Stimulated activated CD4-positive, alpha-beta T cell treated with anti-CD3 and anti-CD28 coated beads, Interleukin-12 subunit alpha, Interleukin-12 subunit beta, amount 100 ng/mL, for 48 hours (primary cell): ENCODE measurements around the gene UBE2Z.
"Not testable (repeated sequence)": the region's sequence is repeated elsewhere in the genome, so short reads cannot be mapped to it uniquely, and the experiment has no call there.

ENCODE experiments used
- DNase-seq, 3 donors: peaks; one replicate each; pipeline ENCODE4 v3.0.0-alpha.2; 2020; ENCODE audit warnings: low read depth in 2 of 3, low spot score in 1 of 3

UBE2Z gene

DNA sequence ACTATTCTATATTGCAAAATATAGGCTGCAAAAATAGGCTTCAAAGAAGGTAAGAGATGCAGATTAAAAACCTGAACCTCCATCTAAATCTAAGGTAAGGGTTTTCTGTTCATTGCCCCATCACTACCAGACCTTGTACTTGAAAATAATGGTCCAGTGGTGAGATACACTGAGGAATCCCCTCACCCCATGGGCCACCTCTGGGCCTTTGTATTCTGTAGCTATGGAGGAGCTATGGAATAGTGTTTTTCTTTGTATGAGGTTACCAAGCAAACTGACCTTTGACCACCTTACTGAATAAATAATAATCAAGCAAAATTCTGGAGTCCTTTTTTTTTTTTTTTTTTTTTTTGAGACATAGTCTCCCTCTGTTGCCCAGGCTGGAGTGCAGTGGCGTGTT lies 4.8 kb upstream of the UBE2Z start:
- no peak for DNase-seq

GRCh38 chr17:48904428-48904827 lies 3.8 kb upstream of the UBE2Z start:
- no peak for DNase-seq

GRCh38 chr17:48905987-48906515 lies 2.2 kb upstream of the UBE2Z start:
- no peak for DNase-seq

DNA sequence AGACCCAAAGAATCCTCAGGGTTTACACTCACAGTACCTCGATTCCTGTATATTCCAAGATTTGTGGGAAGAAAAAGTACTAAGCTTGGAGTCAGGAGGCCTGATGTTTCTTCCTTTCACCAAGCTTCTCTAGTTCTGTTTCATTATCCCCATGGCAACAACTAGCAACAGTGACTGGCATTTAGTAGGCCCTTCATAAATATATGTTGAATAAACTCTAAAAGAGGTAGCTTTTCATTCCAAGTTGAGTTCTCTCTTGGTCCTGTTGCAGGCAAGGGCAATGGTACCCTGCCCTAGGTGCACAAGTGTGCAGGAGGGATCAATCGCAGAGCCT lies 527 bp upstream of the UBE2Z start:
- DNase-seq: peak in 1 of 3 donors; percentile 13

GRCh38 chr17:48908853-48909394 lies 717 bp downstream of the UBE2Z start:
- peak; percentile 80 to 87 (median 86) for DNase-seq

GRCh38 chr17:48909783-48910182 lies 1.6 kb downstream of the UBE2Z start:
- no peak for DNase-seq

DNA sequence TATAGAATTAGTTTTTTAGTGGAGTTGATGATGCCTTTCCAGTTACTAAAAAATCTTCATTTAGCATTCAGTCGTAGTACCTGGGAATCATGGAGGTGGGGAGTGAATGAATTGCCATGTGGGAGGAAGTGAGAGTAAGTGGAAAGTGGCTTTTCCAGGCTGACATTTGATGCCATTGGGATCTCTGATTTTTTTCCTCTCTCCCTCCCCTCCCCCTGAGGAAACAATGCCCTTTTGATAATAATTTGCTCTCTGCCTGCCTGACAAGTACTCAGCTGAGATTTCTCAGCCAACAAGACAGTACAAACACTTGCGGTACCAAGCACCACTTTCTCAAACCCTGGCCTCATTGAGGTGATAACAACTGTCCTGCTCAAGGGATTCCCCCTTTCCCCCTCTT lies 2.2 kb downstream of the UBE2Z start:
- DNase-seq: no peak

DNA sequence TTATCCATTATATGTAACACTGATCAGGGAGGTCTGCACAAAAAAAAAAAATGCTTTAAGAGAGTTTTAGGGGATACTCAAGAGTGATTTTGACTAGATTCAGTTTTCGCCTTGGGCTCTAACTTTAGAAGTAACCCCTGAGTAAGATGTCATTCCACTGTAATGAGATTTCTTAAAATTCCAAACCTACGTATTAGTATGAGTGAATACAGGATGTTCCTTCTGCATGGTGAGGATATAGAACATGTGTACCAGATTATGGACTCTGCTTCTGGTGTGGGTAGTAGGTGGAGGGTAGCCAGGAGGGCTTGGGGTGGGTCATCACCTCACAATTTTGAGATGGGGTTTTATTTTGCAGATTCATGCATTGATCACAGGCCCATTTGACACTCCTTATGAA lies 4.3 kb downstream of the UBE2Z start:
- DNase-seq: no peak

DNA sequence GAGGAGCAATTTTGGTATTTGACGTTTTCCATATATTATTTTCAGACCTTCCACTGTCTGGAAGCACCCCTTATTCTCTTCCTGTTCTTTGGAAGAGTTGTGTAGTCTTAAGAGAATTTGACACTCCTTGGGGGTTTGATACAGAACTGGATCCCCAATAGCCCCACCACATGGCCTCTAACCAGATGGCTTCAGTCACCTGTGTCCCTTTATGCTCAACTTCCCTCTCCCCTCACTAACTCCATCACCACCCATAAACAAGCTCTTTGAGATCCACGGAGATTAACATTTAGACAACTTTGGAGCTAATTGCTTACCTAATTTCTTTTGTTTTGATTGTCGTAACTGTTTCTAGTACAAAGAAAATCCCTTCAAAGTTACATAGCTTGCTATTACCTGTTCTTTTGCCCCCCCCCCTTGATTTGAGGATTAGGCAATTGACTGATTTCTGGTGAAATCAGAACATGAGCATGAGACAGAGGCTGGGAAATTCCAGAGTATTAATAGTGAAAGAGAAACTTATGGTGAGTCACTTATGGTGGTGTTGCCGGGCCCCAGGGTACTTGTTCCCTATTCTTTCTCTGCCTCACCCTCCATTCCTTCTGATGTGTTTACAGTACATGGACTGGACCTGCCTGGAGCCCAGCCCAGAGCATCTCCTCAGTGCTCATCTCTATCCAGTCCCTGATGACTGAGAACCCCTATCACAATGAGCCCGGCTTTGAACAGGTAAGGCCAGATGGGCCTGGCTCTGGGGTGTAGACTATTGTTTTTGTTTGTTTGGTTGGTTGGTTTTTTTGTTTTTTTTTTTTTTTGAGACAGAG lies 7.5 kb downstream of the UBE2Z start:
- peak in 2 of 3 donors; percentile 46 to 72 for DNase-seq

DNA sequence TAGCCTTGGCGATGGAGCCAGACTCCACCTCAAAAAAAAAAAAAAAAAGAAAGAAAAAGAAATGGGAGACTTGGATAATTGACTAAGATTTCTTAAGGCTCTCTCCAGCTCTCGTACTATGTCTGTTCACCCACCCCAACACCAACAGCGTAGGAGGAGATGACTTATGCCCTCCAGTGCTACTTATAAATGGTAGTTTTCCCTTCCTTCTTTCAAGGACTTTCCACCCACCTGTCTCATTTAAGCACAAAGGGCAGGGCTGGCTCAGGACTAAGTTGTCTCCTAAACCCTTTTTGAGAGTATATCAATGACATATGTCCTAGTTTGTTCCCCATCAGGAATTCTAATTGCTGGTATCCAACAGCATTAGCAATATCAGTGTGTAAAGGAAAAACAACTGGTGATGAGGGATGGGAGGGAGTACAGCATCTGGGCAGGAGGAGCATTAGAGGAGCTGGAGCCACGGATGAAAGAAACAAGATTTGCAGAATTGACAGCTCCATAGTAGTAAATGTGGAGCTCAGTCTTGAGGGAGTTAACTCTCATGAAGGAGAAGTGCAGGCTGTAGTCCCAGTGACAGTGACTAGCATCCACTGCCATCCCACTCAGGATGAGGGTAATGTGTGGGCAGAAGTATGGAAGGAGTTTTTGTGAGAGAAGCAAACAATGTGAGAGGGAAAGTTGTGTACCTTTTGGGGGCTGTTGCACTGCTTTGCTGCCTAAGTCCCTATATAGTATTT lies 17.2 kb downstream of the UBE2Z start:
- no peak for DNase-seq

GRCh38 chr17:48925991-48926342 lies 17.8 kb downstream of the UBE2Z start:
- no peak for DNase-seq

DNA sequence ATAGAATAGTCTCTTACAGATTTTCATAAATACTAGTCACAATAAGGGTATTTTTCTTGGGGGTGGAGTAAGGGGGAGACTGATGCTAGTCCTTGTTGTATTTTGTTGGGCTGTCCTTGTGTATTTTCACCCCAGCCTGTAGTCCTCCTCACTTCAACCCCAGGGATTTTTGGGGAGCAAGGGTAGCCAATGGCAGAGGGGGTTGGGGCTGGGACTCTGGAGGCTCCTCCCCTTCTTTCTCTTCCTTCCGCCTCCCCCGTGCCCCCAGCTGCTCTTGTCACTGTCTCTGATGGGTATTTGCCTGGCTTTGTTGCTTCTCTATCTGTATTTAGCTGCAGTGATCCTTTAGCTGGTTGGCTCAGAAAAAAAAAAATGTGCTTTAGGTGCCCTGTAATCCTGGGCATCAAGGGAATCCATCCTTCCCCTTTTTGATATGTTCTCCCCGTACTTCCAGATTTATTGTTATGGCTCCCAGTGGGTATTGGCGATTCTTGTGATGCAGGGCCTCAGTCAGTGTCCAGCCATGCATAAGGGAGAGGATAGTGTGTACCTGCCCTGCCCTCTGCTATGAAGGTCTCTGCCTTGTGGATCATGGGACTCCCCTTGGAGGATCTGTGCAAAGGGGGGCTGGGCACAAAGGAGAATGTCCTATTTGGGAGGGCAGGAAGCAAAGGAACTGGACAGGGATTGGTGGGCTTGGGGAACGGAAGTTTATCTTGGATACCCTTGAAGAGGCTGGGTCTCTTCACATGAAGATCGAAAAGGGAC lies 20.0 kb downstream of the UBE2Z start:
- DNase-seq: no peak

DNA sequence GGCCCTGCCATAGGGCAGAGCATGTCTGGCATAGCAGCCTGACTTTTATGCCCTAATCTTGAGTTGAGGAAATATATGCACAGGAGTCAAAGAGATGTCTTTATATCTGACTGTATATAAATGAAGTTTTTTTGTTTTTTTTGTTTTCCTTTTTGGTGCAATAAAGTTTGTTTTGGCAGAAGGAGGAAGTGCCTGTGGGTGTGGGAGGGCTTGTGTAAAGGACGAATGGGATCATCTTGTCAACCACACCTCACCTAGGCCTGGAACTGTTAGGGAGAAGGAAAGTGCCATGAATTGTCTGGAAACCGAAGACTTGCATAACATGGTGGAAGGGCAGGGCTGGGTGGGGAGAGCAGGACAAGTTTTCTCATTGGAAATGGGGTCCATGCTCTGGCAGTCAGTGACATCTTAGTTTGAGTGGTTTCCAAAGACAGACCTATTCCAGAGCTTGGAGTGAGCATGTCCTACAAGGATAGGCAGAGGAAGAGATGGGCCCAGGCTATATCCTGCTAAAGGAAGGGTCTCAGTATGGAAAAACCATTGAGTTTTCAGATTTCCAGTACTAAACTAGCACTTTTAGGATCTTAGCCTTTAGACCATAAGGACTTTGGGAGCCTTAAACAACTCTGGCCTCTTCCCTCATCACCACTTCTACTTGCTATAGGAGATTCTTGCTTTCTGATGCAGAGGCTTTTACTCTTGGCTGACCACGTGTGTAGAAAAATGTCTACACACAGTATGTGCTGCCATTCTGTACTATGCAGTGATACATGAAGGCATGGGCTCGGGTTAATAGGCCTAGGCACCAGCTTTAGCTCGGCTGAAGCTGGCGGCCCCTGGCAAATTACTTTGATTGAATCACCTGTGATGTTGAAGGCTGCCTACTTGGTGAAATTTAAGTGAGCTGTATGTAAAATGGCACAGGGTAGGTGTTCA lies 20.9 kb downstream of the UBE2Z start:
- DNase-seq: no peak

GRCh38 chr17:48929812-48930165 lies 21.6 kb downstream of the UBE2Z start:
- DNase-seq: no peak

GRCh38 chr17:48930435-48930873 lies 22.2 kb downstream of the UBE2Z start:
- DNase-seq: no peak

GRCh38 chr17:48933035-48933434 lies 24.8 kb downstream of the UBE2Z start:
- DNase-seq: no peak

DNA sequence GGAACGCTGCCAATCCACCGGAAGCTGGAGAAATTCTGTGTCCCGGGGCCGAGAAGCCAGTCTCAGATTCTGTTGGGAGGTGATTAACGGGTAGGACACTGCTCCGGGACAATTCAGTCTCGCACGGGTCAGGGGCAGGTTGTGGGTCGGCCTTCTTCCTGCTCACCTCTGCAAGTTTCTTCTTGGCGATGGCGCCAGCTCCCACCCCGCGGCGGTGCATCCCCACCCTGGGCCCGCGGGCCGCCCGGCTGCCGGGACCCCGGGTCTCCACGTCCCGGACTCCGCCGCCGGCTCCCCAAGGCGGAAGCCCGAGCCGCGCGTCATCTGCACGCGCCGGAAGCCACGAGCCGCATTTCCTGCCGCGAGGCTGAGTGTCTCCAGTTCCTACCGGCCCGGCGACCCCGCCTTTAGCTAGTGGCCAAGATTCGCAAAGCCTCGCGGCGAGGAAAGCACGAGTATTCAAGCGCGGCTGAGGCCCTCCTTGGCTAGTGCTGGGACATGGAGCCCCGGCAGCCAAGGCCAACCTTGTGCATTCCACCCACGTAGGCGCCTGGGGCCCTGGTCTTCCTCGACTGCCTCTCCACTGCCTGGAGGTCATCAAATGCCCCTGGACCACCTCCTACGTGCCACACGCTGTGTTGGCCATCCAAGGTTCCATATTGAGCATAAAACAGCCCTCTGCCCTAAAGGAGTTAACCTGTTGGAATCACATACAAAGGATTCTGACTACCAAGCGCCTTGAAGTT lies 36.5 kb downstream of the UBE2Z start, which contains the start of gene SNF8:
SNF8 (minus strand) TSS at position 328 of the 746 bp plus-strand sequence; CDS start at position 220, 108 bp downstream.
- peak; percentile 89 to 92 (median 90) for DNase-seq

DNA sequence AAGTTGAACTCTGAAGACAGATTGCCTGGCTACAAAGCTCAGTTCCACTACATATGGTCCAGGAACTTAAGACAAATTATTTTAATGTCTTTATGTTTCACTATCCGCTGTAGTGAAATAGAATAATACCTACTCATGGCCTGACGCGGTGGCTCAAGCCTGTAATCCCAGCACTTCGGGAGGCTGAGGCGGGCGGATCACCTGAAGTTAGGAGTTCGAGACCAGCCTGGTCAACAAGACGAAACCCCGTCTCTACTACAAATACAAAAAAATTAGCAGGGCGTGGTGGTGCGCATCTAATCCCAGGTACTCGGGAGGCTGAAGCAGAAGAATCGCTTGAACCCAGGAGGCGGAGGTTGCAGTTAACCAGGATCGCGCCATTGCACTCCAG lies 37.0 kb downstream of the UBE2Z start:
- DNase-seq: not testable (repeated sequence)

GRCh38 chr17:48951572-48951971 lies 43.4 kb downstream of the UBE2Z start:
- no peak for DNase-seq
